Sigmoid colon (tissue), 7 donors: ENCODE measurements around the gene EML6. TPM values are rescaled to one million over a fixed set of nuclear protein-coding genes. Genes with fewer than 3 reads are reported as not detected.

Experiments used
- DNase-seq: peaks from one replicate; pipeline ENCODE4 v3.0.0-alpha.2; 2019
- H3K27ac ChIP-seq, 4 donors: fragments of 200-600 bp; sonication (generic); one replicate each; pipeline ENCODE4 v1.5.1; 2016 to 2019; ENCODE audit warnings: mild to moderate bottlenecking in 1 of 4
- H3K27me3 ChIP-seq, 3 donors: fragments of 200-600 bp; sonication (generic); one replicate each; pipeline ENCODE4 v1.5.1; 2019; ENCODE audit warnings: mild to moderate bottlenecking in 1 of 3
- H3K36me3 ChIP-seq, 4 donors: fragments of 200-600 bp; sonication (generic); one replicate each; pipeline ENCODE4 v1.5.1; 2016 to 2019
- H3K4me1 ChIP-seq, 4 donors: fragments of 200-600 bp; sonication (generic); one replicate each; pipeline ENCODE4 v1.5.1; 2017 to 2019
- H3K4me3 ChIP-seq, 4 donors: fragments of 200-600 bp; sonication (generic); one replicate each; pipeline ENCODE4 v1.5.1; 2017 to 2019; ENCODE audit warnings: mild to moderate bottlenecking in 2 of 4, moderate library complexity in 1 of 4
- H3K9me3 ChIP-seq, 4 donors: fragments of 200-600 bp in 3 of 4; sonication (generic) in 3 of 4; one replicate each; pipeline versions ENCODE4 v1.5.1 to v1.6.1; 2013 to 2019
- EP300 ChIP-seq, 4 donors: sonication (generic); formaldehyde crosslinking; IDR thresholded peaks; one replicate each; pipeline ENCODE4 v1.6.1; 2017; ENCODE audit warnings: antibody characterized with exemption in 4 of 4
- POLR2A ChIP-seq, 2 donors: fragments of 450-650 bp; IDR thresholded peaks; one replicate each; pipeline ENCODE4 v1.6.1; 2016; ENCODE audit warnings: antibody characterized with exemption in 2 of 2, mild to moderate bottlenecking in 2 of 2, moderate library complexity in 2 of 2
- POLR2AphosphoS5 ChIP-seq, 4 donors: sonication (generic); formaldehyde crosslinking; IDR thresholded peaks; one replicate each; pipeline ENCODE4 v1.6.1; 2017; ENCODE audit warnings: antibody characterized with exemption in 4 of 4
- WGBS, 2 donors: extraction: QIAGEN DNeasy Blood & Tissue Kit; methylation state at CpG; one replicate each; pipeline ENCODE4 v1.1.7; 2013; 5-methylcytosine and 5-hydroxymethylcytosine counted together
- intact Hi-C: fragments of 100-400 bp; cut with DNase I; formaldehyde crosslinking; loops from one replicate; pipeline ENCODE4 v1.15.1; 2023
- polyA plus RNA-seq, 3 donors: library from polyadenylated mRNA; stranded (reverse); fragments of 200-250 nt; gene quantifications; one replicate each; pipeline ENCODE4 v1.2.3, GENCODE V29; 2013
- total RNA-seq, 4 donors: library from RNA; depleted of rRNA; stranded (reverse); fragments of >200 nt; gene quantifications; one replicate each; pipeline ENCODE4 v1.1.0, GENCODE V29; 2016
- TF ChIP-seq, protein P1 (sequence below), 4 experiments: fragments of 450-650 bp in 3 of 4; fragments of 200-600 bp in 1 of 4; IDR thresholded peaks; one replicate each; pipeline ENCODE4 v1.5.1; 2016 to 2019; ENCODE audit warnings: antibody characterized with exemption in 4 of 4, mild to moderate bottlenecking in 3 of 4, moderate library complexity in 2 of 4
- donor health status: healthy with polysubstance abuse.
- donor health status: Bipolar disorder and iron deficiency.
- donor health status: healthy.

Gene EML6
- total and polyA plus RNA-seq, 7 donors = 0.46 to 2.2 (median 1.2) TPM

DNA sequence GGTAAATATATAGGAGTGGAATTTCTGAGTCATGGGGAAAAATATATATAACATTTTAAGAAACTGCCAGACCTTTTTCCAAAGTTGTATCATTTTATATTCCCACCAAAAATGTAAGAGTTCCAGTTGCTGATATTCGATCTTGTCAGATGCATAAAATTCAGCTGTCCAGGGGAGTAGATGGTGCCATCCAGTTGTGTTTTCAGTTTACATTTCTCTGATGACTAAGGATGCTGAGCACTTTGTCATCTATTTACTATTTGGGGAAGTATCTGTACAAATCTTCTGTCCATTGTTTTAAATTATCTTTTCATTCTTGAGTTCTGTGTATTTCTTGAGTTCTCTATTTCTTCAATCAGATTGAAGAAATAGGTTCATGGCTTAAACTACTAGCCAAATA lies 200.7 kb downstream of the EML6 start:
- H3K27ac ChIP-seq = no peak overlapping the region
- WGBS, 2 donors = 90 to 97% methylated on average over 1 of the region's 1 CpG
- DNase-seq = no peak

DNA sequence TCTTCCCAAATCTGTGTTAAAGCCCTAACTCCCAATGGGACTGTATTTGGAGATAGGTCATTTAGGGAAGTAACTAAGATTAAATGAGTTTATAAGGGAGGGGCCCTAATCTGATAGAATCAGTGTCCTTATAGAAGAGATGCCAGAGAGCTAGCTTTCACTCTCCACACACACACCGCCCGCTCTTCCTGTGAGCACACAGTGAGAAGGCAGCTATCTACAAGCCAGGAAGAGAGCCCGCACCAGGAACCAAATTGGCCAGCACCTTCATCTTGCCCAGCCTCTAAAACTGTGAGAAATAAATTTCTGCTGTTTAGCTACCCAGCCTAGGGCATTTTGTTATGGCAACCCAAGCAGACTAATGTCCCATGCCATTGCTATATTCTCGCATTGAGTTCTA lies 201.6 kb downstream of the EML6 start:
- no peaks in the 10 kb centered on the region for H3K36me3 ChIP-seq
- no peak overlapping the region for H3K4me3 ChIP-seq
- H3K9me3 ChIP-seq = no peaks in the 10 kb centered on the region
- no peaks in the 10 kb centered on the region for H3K27me3 ChIP-seq
- H3K27ac ChIP-seq = no peak overlapping the region
- WGBS, 2 donors = 97% methylated on average over 4 of the region's 4 CpGs
- intact Hi-C loops = no loop called here
- TF ChIP-seq POLR2AphosphoS5 (IDR thresholded peaks at IDR 0.05) = no peak
- no peak for TF ChIP-seq EP300 (IDR thresholded peaks at IDR 0.05)
- no peak for TF ChIP-seq POLR2A (IDR thresholded peaks at IDR 0.05)
- TF ChIP-seq, protein P1, sequence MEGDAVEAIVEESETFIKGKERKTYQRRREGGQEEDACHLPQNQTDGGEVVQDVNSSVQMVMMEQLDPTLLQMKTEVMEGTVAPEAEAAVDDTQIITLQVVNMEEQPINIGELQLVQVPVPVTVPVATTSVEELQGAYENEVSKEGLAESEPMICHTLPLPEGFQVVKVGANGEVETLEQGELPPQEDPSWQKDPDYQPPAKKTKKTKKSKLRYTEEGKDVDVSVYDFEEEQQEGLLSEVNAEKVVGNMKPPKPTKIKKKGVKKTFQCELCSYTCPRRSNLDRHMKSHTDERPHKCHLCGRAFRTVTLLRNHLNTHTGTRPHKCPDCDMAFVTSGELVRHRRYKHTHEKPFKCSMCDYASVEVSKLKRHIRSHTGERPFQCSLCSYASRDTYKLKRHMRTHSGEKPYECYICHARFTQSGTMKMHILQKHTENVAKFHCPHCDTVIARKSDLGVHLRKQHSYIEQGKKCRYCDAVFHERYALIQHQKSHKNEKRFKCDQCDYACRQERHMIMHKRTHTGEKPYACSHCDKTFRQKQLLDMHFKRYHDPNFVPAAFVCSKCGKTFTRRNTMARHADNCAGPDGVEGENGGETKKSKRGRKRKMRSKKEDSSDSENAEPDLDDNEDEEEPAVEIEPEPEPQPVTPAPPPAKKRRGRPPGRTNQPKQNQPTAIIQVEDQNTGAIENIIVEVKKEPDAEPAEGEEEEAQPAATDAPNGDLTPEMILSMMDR (IDR thresholded peaks at IDR 0.05) = no peak
- DNase-seq = no peak
- H3K4me1 ChIP-seq = no peaks in the 10 kb centered on the region

More for the DNA sequence above, 200.7 kb downstream of the EML6 start:
- intact Hi-C loops = no loop called here
- Histone ChIP-seq H3K4me3 (no peak overlapping the region), H3K27me3 (no peaks in the 10 kb centered on the region), H3K9me3 (no peaks in the 10 kb centered on the region), H3K4me1 (no peaks in the 10 kb centered on the region), H3K36me3 (no peaks in the 10 kb centered on the region)
- no peak for TF ChIP-seq EP300 (IDR thresholded peaks at IDR 0.05)
- no peak for TF ChIP-seq POLR2A (IDR thresholded peaks at IDR 0.05)
- TF ChIP-seq POLR2AphosphoS5 (IDR thresholded peaks at IDR 0.05) = no peak
- TF ChIP-seq, protein P1 (IDR thresholded peaks at IDR 0.05) = no peak

DNA sequence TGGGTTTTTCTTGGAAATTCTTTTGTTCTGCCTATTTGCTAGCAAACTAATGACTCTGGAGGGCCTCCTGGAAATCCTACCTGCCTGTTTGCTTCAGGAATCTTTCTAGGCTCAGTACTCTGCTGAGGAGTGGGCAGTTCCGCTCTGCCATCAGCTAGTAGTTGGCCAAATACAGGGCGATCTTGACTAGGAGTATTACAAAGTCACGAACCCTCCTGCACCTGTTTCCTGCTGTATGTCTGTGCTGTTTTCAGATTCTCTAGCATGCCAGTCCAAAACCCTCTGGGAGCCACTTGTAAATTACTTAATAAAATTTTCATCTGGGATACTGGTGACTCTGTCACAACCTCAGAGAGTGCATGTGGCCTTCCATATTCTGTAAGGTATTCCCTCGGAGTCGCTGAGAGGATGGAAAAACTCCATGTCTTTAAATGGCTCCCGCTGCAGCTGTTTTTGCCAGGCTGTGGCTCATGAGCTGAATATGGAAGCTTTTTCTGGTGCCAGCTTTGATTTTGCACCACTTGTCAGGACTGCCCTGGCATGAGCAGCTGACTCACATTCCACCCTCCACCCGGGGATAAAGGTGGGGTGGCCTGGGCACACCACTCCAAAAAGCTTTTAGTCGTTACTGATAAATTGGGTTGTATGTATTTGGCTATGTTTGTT lies 203.8 kb downstream of the EML6 start:
- no peak for TF ChIP-seq POLR2AphosphoS5 (IDR thresholded peaks at IDR 0.05)
- TF ChIP-seq, protein P1 (IDR thresholded peaks at IDR 0.05) = no peak
- no peak for TF ChIP-seq POLR2A (IDR thresholded peaks at IDR 0.05)
- TF ChIP-seq EP300 (IDR thresholded peaks at IDR 0.05) = no peak
- Histone ChIP-seq H3K4me3 (no peak overlapping the region), H3K9me3 (no peaks in the 10 kb centered on the region), H3K36me3 (no peaks in the 10 kb centered on the region), H3K27ac (no peak overlapping the region), H3K4me1 (no peaks in the 10 kb centered on the region), H3K27me3 (no peaks in the 10 kb centered on the region)
- DNase-seq = no peak
- intact Hi-C loops = no loop called here
- WGBS, 2 donors = 87 to 89% methylated on average over 8 of the region's 8 CpGs

DNA sequence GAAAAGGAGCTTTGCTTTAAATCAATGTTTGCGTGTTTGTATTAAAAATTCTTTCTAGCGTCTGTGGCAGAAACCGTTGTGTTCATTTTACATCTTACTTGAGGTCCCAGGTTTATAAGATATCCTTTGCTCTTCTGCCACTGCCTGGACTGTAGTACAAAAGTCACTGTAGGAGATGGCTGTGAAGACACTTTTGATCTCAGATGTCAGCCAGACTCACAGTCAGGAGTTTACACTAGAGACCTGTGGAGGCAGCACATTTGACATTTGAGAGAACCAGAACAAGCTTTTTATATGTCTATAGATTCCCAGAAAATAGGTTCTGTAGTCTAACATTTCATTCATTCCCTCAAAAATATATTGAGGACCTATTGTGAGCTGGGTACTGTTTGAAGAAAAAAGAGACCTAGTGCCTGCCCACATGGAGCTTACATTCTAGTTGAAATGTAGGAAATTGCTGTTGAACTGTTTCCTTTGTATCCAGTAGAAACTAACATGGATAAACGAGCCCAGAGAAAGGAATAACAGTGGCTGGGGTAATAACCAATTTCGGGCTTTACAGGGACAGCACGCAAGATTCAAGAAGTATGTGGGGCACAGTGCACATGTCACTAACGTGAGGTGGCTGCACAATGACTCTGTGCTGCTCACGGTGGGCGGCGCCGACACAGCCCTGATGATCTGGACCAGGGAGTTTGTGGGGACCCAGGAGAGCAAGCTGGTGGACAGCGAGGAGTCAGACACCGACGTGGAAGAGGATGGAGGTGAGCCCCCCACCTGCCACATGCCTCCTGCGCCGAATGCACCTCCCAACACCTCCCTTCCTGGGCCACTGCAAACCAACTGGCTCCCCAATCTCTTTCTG lies 204.5 kb downstream of the EML6 start:
- no peak for DNase-seq
- Histone ChIP-seq H3K36me3 (no peaks in the 10 kb centered on the region), H3K4me1 (no peaks in the 10 kb centered on the region), H3K4me3 (no peak overlapping the region), H3K27ac (no peak overlapping the region), H3K9me3 (no peaks in the 10 kb centered on the region), H3K27me3 (no peaks in the 10 kb centered on the region)
- WGBS, 2 donors = 94 to 96% methylated on average over 16 of the region's 16 CpGs
- intact Hi-C loops = no loop called here
- TF ChIP-seq POLR2A (IDR thresholded peaks at IDR 0.05) (no peak), EP300 (IDR thresholded peaks at IDR 0.05) (no peak), POLR2AphosphoS5 (IDR thresholded peaks at IDR 0.05) (no peak)
- TF ChIP-seq, protein P1 (IDR thresholded peaks at IDR 0.05) = no peak
